ENCODE measurements around the gene ELAPOR2.

GRCh38 chr7:87091487-87092066 is 32.1 kb upstream of the ELAPOR2 start:
- TF ChIP-seq, protein P1, sequence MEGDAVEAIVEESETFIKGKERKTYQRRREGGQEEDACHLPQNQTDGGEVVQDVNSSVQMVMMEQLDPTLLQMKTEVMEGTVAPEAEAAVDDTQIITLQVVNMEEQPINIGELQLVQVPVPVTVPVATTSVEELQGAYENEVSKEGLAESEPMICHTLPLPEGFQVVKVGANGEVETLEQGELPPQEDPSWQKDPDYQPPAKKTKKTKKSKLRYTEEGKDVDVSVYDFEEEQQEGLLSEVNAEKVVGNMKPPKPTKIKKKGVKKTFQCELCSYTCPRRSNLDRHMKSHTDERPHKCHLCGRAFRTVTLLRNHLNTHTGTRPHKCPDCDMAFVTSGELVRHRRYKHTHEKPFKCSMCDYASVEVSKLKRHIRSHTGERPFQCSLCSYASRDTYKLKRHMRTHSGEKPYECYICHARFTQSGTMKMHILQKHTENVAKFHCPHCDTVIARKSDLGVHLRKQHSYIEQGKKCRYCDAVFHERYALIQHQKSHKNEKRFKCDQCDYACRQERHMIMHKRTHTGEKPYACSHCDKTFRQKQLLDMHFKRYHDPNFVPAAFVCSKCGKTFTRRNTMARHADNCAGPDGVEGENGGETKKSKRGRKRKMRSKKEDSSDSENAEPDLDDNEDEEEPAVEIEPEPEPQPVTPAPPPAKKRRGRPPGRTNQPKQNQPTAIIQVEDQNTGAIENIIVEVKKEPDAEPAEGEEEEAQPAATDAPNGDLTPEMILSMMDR (IDR thresholded peaks at IDR 0.05) = no peak
- no peak for TF ChIP-seq POLR2A (IDR thresholded peaks at IDR 0.05)
